ENCODE results near the gene FAM216A. TPM values are rescaled to one million over a fixed set of nuclear protein-coding genes. Genes with fewer than 3 reads are reported as not detected.

FAM216A gene
- polyA plus RNA-seq, 1 donor (not counting 4 experiments of a cell fraction or from before 2014, with no cell fraction given), result 15.3 TPM

GRCh38 chr12:110503432-110503831 lies 34.8 kb downstream of the FAM216A start:
- H3K79me2 ChIP-seq (ENCODE audit: control insufficient read depth, insufficient read depth, low read length), result peaks cover 33% of the 10 kb centered on the region
- TF ChIP-seq EZH2 (IDR thresholded peaks at IDR 0.05; ENCODE audit: low read length) (no peak), CTCF (optimal IDR thresholded peaks at IDR 0.05 in 1 of 3, IDR thresholded peaks at IDR 0.05 in 1 of 3, conservative IDR thresholded peaks at IDR 0.05 in 1 of 3; ENCODE audit: extremely low read depth in 1 of 3, insufficient read depth in 2 of 3, low read length in 3 of 3) (no peak)
- no peak overlapping the region for H3K9ac ChIP-seq (ENCODE audit: control insufficient read depth, extremely low read depth, insufficient read depth, low read length)
- H4K20me1 ChIP-seq (ENCODE audit: control insufficient read depth, extremely low read depth, insufficient read depth, low read length), result no peaks in the 10 kb centered on the region
- no peak overlapping the region for H3K4me3 ChIP-seq (ENCODE audit: control insufficient read depth in 2 of 3, extremely low read depth in 1 of 3, insufficient read depth in 2 of 3, low read depth in 1 of 3, low read length in 3 of 3)
- dilution Hi-C loops (cut with MboI; ENCODE audit: extremely low pct_ligation_motif_present, low sequenced_read_pairs), result no loop called here
- DNase-seq (ENCODE audit: low read depth, low spot score) (no peak), FAIRE-seq (no peak)
- H3K4me2 ChIP-seq (ENCODE audit: control insufficient read depth, extremely low read depth, insufficient read depth, low read depth, low read length), result no peak overlapping the region
- peaks cover 20% of the 10 kb centered on the region for H3K4me1 ChIP-seq (ENCODE audit: control insufficient read depth, extremely low read depth, insufficient read depth, low read length)
- peaks cover 0 to 4% of the 10 kb centered on the region in 2 experiments for H3K36me3 ChIP-seq (ENCODE audit: control insufficient read depth in 2 of 2, extremely low read depth in 1 of 2, insufficient read depth in 2 of 2, low read length in 2 of 2)
- no peak overlapping the region for H2AFZ ChIP-seq (ENCODE audit: control insufficient read depth, low read length)
- no peaks in the 10 kb centered on the region for H3K9me3 ChIP-seq (ENCODE audit: control insufficient read depth, low read depth, low read length)
- H3K9me1 ChIP-seq (ENCODE audit: control insufficient read depth, extremely low read depth, insufficient read depth, low read length), result no peaks in the 10 kb centered on the region
- H3K27ac ChIP-seq (ENCODE audit: control insufficient read depth, insufficient read depth, low read length), result no peak overlapping the region
- H3K27me3 ChIP-seq (ENCODE audit: control insufficient read depth, extremely low read depth, insufficient read depth, low read length), result no peaks in the 10 kb centered on the region

GRCh38 chr12:110505332-110505731 lies 36.7 kb downstream of the FAM216A start:
- no peak for FAIRE-seq
- dilution Hi-C loops (cut with MboI; ENCODE audit: extremely low pct_ligation_motif_present, low sequenced_read_pairs), result no loop called here

More at GRCh38 chr12:110505332-110505731, 36.7 kb downstream of the FAM216A start:
- Histone ChIP-seq H4K20me1 (ENCODE audit: control insufficient read depth, extremely low read depth, insufficient read depth, low read length) (no peaks in the 10 kb centered on the region), H3K27ac (ENCODE audit: control insufficient read depth, insufficient read depth, low read length) (no peak overlapping the region), H3K36me3 (ENCODE audit: control insufficient read depth in 2 of 2, extremely low read depth in 1 of 2, insufficient read depth in 2 of 2, low read length in 2 of 2) (no peaks in the 10 kb centered on the region), H3K9me3 (ENCODE audit: control insufficient read depth, low read depth, low read length) (no peaks in the 10 kb centered on the region), H3K9me1 (ENCODE audit: control insufficient read depth, extremely low read depth, insufficient read depth, low read length) (no peaks in the 10 kb centered on the region), H3K27me3 (ENCODE audit: control insufficient read depth, extremely low read depth, insufficient read depth, low read length) (no peaks in the 10 kb centered on the region), H3K4me1 (ENCODE audit: control insufficient read depth, extremely low read depth, insufficient read depth, low read length) (peaks cover 5% of the 10 kb centered on the region), H3K79me2 (ENCODE audit: control insufficient read depth, insufficient read depth, low read length) (peaks cover 15% of the 10 kb centered on the region), H2AFZ (ENCODE audit: control insufficient read depth, low read length) (no peak overlapping the region), H3K4me2 (ENCODE audit: control insufficient read depth, extremely low read depth, insufficient read depth, low read depth, low read length) (no peak overlapping the region), H3K4me3 (ENCODE audit: control insufficient read depth in 2 of 3, extremely low read depth in 1 of 3, insufficient read depth in 2 of 3, low read depth in 1 of 3, low read length in 3 of 3) (no peak overlapping the region), H3K9ac (ENCODE audit: control insufficient read depth, extremely low read depth, insufficient read depth, low read length) (no peak overlapping the region)
- no peak for DNase-seq (ENCODE audit: low read depth, low spot score)
- TF ChIP-seq CTCF (optimal IDR thresholded peaks at IDR 0.05 in 1 of 3, IDR thresholded peaks at IDR 0.05 in 1 of 3, conservative IDR thresholded peaks at IDR 0.05 in 1 of 3; ENCODE audit: extremely low read depth in 1 of 3, insufficient read depth in 2 of 3, low read length in 3 of 3) (no peak), EZH2 (IDR thresholded peaks at IDR 0.05; ENCODE audit: low read length) (no peak)

Data from keratinocyte (primary cell).